OCI-LY1 (cell line): ENCODE measurements around the gene PYCR2.

Experiments
- H2AFZ ChIP-seq: fragments of 200-600 bp; sonication (generic), shearing (Covaris generic); 2 replicates; pipeline ENCODE4 v1.6.0; 2014; ENCODE audit warnings: antibody characterized with exemption, mild to moderate bottlenecking, low read length
- H3F3A ChIP-seq: fragments of 200-600 bp; sonication (generic), shearing (Covaris generic); 2 replicates; pipeline ENCODE4 v1.6.0; 2014; ENCODE audit warnings: mild to moderate bottlenecking, antibody characterized with exemption, low read length, moderate library complexity; ENCODE audit not compliant: insufficient read depth
- H3K27ac ChIP-seq: fragments of 200-600 bp; sonication (generic); 2 replicates; pipeline ENCODE4 v1.5.1; 2014; ENCODE audit warnings: low read length, mixed run types, mild to moderate bottlenecking, low read depth; ENCODE audit not compliant: poor library complexity, severe bottlenecking
- H3K27me3 ChIP-seq: fragments of 200-600 bp; sonication (generic); 2 replicates; pipeline ENCODE4 v1.6.0; 2014; ENCODE audit warnings: antibody characterized with exemption, mild to moderate bottlenecking, low read length, moderate library complexity; ENCODE audit not compliant: insufficient read depth
- H3K36me3 ChIP-seq: fragments of 200-600 bp; sonication (generic); 2 replicates; pipeline ENCODE4 v1.6.1; 2014; ENCODE audit warnings: mild to moderate bottlenecking, antibody characterized with exemption, low read length, moderate library complexity, mixed read lengths; ENCODE audit not compliant: insufficient read depth
- H3K4me1 ChIP-seq: fragments of 200-600 bp; sonication (generic); 2 replicates; pipeline ENCODE4 v1.5.1; 2014; ENCODE audit warnings: mild to moderate bottlenecking, low read length, moderate library complexity; ENCODE audit not compliant: insufficient read depth, severe bottlenecking
- H3K4me2 ChIP-seq: fragments of 200-600 bp; sonication (generic), shearing (Covaris generic); 2 replicates; pipeline ENCODE4 v1.6.1; 2014; ENCODE audit warnings: low read length
- H3K4me3 ChIP-seq: fragments of 200-600 bp; sonication (generic); 2 replicates; pipeline ENCODE4 v1.5.1; 2014; ENCODE audit warnings: low read length, low read depth, mild to moderate bottlenecking, mixed read lengths; ENCODE audit not compliant: poor library complexity, severe bottlenecking
- H3K79me2 ChIP-seq: fragments of 200-600 bp; shearing (Covaris generic); 2 replicates; pipeline ENCODE4 v1.6.1; 2016; ENCODE audit warnings: mixed run types, low read length, mixed read lengths; ENCODE audit not compliant: insufficient read depth
- H3K9ac ChIP-seq: fragments of 200-600 bp; sonication (generic), shearing (Covaris generic); 2 replicates; pipeline ENCODE4 v1.6.1; 2014; ENCODE audit warnings: mild to moderate bottlenecking, low read length, mixed read lengths
- H3K9me2 ChIP-seq: fragments of 200-600 bp; sonication (generic), shearing (Covaris generic); 2 replicates; pipeline ENCODE4 v1.6.1; 2014; ENCODE audit warnings: low read depth, mild to moderate bottlenecking, low read length, mixed read lengths
- H3K9me3 ChIP-seq: fragments of 200-600 bp; shearing (Covaris generic); 2 replicates; pipeline ENCODE4 v1.6.1; 2014; ENCODE audit warnings: low read length, mixed read lengths
- H4K20me1 ChIP-seq: fragments of 200-600 bp; sonication (generic), shearing (Covaris generic); 2 replicates; pipeline ENCODE4 v1.6.0; 2016; ENCODE audit warnings: mild to moderate bottlenecking, low read length; ENCODE audit not compliant: insufficient read depth
- EZH2 ChIP-seq: fragments of 200-600 bp; sonication (generic), shearing (Covaris generic); IDR thresholded peaks from 2 replicates; pipeline ENCODE4 v1.8.0; 2017; ENCODE audit warnings: borderline replicate concordance, mixed run types, mild to moderate bottlenecking, antibody characterized with exemption, low read length, moderate library complexity, mixed read lengths
- TF ChIP-seq, protein P1 (sequence below): fragments of 200-600 bp; sonication (generic), shearing (Covaris generic); IDR thresholded peaks from 2 replicates; pipeline ENCODE4 v1.5.1; 2017; ENCODE audit warnings: mild to moderate bottlenecking, antibody characterized with exemption, low read length, moderate library complexity, mixed read lengths

PYCR2 gene

DNA sequence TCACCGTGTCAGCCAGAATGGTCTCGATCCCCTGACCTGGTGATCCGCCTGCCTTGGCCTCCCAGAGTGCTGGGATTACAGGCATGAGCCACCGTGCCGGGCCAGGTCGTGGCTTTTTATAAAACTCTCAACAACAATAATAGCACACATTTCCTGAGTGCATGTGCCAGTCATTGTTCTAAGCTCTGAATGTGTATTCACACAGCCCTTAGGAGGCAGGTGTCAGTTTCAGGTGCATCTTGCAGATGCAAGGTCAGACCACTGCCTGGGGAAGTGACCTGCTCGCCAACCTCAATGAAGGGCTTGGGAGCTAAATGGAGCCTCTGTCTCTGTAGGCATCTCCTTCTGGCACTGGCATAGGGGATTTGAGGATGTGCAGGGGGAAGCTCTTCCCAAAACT is 18.5 kb upstream of the PYCR2 start:
- H3K27me3 ChIP-seq = peaks cover 7% of the 10 kb centered on the region
- H3K27ac ChIP-seq = peak overlapping the region; percentile 75
- no peak overlapping the region for H2AFZ ChIP-seq
- H3K79me2 ChIP-seq = no peaks in the 10 kb centered on the region
- H3K4me1 ChIP-seq = peaks cover 40% of the 10 kb centered on the region
- no peak overlapping the region; the same call in 1 of the 2 replicates for H3K9ac ChIP-seq
- no peaks in the 10 kb centered on the region for H4K20me1 ChIP-seq
- no peak overlapping the region for H3K4me3 ChIP-seq
- no peaks in the 10 kb centered on the region for H3K36me3 ChIP-seq
- TF ChIP-seq, protein P1, sequence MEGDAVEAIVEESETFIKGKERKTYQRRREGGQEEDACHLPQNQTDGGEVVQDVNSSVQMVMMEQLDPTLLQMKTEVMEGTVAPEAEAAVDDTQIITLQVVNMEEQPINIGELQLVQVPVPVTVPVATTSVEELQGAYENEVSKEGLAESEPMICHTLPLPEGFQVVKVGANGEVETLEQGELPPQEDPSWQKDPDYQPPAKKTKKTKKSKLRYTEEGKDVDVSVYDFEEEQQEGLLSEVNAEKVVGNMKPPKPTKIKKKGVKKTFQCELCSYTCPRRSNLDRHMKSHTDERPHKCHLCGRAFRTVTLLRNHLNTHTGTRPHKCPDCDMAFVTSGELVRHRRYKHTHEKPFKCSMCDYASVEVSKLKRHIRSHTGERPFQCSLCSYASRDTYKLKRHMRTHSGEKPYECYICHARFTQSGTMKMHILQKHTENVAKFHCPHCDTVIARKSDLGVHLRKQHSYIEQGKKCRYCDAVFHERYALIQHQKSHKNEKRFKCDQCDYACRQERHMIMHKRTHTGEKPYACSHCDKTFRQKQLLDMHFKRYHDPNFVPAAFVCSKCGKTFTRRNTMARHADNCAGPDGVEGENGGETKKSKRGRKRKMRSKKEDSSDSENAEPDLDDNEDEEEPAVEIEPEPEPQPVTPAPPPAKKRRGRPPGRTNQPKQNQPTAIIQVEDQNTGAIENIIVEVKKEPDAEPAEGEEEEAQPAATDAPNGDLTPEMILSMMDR = no peak
- TF ChIP-seq EZH2 = no peak
- peak overlapping the region; percentile 21; the same call in 1 of the 2 replicates for H3K4me2 ChIP-seq
- no peaks in the 10 kb centered on the region for H3K9me2 ChIP-seq
- H3F3A ChIP-seq = no peaks in the 10 kb centered on the region
- no peaks in the 10 kb centered on the region for H3K9me3 ChIP-seq

DNA sequence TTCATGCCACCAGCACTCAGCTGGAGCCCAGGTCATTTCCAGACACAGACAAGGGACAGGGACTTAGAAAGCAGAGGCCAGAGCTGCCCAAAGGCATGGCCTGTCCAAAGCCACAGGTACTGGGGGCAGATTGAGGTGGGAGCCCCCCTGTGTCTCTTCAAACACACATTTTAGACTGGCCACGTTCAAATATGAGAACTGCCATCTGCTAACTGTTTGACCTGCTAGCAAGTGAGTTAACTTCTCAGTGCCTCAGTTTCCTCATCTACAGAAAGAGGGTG is 17.8 kb upstream of the PYCR2 start:
- Histone ChIP-seq H3K4me2 (peak overlapping the region; percentile 26; the same call in 1 of the 2 replicates), H3K9me3 (no peaks in the 10 kb centered on the region), H3F3A (no peaks in the 10 kb centered on the region), H4K20me1 (no peaks in the 10 kb centered on the region), H3K4me3 (no peak overlapping the region), H3K36me3 (no peaks in the 10 kb centered on the region), H3K27me3 (peaks cover 7% of the 10 kb centered on the region), H3K79me2 (no peaks in the 10 kb centered on the region), H3K9me2 (no peaks in the 10 kb centered on the region), H3K4me1 (peaks cover 40% of the 10 kb centered on the region), H3K27ac (peak overlapping the region; percentile 75), H3K9ac (peak overlapping the region; percentile 3; the same call in 1 of the 2 replicates), H2AFZ (no peak overlapping the region)
- no peak for TF ChIP-seq EZH2
- TF ChIP-seq, protein P1 = no peak

DNA sequence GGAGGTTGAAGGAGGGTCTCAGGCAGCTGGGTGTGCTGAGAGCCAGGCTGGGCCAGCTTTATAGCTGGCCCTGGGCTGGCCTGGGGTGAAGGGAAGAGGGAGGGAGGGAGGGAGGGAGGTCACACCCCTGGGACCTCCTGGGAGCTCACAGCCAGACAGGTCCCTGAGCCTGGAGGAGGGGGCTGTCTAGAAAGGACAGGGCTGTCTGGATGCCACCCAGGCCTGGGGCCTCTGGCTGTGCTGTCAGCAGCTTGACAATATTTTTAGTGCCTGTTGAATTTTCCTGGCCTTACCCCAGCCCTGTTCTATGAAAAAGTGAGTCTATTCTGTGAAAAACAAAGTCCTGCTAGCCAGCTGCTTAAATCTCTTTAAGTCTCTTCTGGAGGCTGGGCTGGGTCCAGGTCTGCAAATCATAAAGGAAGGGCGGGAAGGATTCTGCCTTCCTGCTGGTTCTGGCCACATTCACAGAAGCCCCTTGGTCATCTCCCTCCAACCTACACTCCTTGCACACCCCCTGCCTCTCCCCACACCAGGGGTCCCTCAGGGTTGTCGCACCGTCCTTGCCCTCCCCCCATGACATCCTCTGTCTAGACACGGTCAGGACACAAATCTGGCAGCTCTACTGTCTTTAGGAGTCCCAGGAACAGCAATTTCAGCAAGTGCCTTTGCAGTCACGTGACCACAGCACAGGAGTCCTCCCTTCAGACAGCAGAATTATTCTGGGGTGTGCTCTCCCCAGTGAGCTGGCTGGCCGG is 17.3 kb upstream of the PYCR2 start, which contains the start of gene LEFTY2:
Gene LEFTY2 (minus strand): TSS at position 34 of the 755 bp plus-strand sequence. CDS start 80 bp downstream, outside the sequence.
- Histone ChIP-seq H3K79me2 (no peaks in the 10 kb centered on the region), H2AFZ (no peak within 1 kb of the TSS), H3K27me3 (peaks cover 5% of the 10 kb centered on the region), H3K4me1 (peaks cover 45% of the 10 kb centered on the region), H3F3A (no peaks in the 10 kb centered on the region), H3K9ac (peak within 1 kb of the TSS; percentile 11; the same call in 1 of the 2 replicates), H3K36me3 (no peaks in the 10 kb centered on the region), H4K20me1 (no peaks in the 10 kb centered on the region), H3K9me2 (no peaks in the 10 kb centered on the region), H3K27ac (peak within 1 kb of the TSS; percentile 75), H3K4me3 (no peak within 1 kb of the TSS), H3K9me3 (no peaks in the 10 kb centered on the region), H3K4me2 (peak within 1 kb of the TSS; percentile 26; the same call in 1 of the 2 replicates)
- TF ChIP-seq, protein P1 = no peak
